GM19372 (cell line): ENCODE measurements around the gene NEO1.
"Not testable (repeated sequence)": the region's sequence is repeated elsewhere in the genome, so short reads cannot be mapped to it uniquely, and the experiment has no call there.

ENCODE experiments used
- ATAC-seq: cut with Tn5 transposase; IDR thresholded peaks from one replicate; pipeline ENCODE4 v1.9.1; 2021; ENCODE audit warnings: mild to moderate bottlenecking, low read depth, moderate library complexity; ENCODE audit not compliant: unreplicated experiment

Gene NEO1

GRCh38 chr15:73139744-73140553 lies 87.7 kb downstream of the NEO1 start:
- no peak for ATAC-seq

GRCh38 chr15:73141216-73141900 lies 89.1 kb downstream of the NEO1 start:
- no peak for ATAC-seq

- no peak for ATAC-seq
Measured at GRCh38 chr15:73142802-73143762, 90.8 kb downstream of the NEO1 start.

- no peak for ATAC-seq
Measured at GRCh38 chr15:73143763-73144155, 91.5 kb downstream of the NEO1 start.

GRCh38 chr15:73146419-73146818 lies 94.2 kb downstream of the NEO1 start:
- ATAC-seq = no peak

GRCh38 chr15:73150831-73151230 lies 98.6 kb downstream of the NEO1 start:
- no peak for ATAC-seq

GRCh38 chr15:73153024-73153423 lies 100.8 kb downstream of the NEO1 start:
- ATAC-seq = no peak

GRCh38 chr15:73153447-73153846 lies 101.2 kb downstream of the NEO1 start:
- no peak for ATAC-seq

- no peak for ATAC-seq
Measured at GRCh38 chr15:73156431-73157191, 104.3 kb downstream of the NEO1 start.

- no peak for ATAC-seq
Measured at GRCh38 chr15:73161546-73161945, 109.3 kb downstream of the NEO1 start.

GRCh38 chr15:73165435-73165834 lies 113.2 kb downstream of the NEO1 start:
- ATAC-seq = no peak

GRCh38 chr15:73165844-73166243 lies 113.6 kb downstream of the NEO1 start:
- no peak for ATAC-seq

GRCh38 chr15:73166711-73167110 lies 114.4 kb downstream of the NEO1 start:
- not testable (repeated sequence) for ATAC-seq

GRCh38 chr15:73168487-73168886 lies 116.2 kb downstream of the NEO1 start:
- no peak for ATAC-seq

- no peak for ATAC-seq
Measured at GRCh38 chr15:73171711-73172110, 119.4 kb downstream of the NEO1 start.

- ATAC-seq = no peak
Measured at GRCh38 chr15:73172508-73172907, 120.2 kb downstream of the NEO1 start.

GRCh38 chr15:73174171-73174570 lies 121.9 kb downstream of the NEO1 start:
- no peak for ATAC-seq

- no peak for ATAC-seq
Measured at GRCh38 chr15:73175382-73175781, 123.1 kb downstream of the NEO1 start.

GRCh38 chr15:73176598-73176997 lies 124.3 kb downstream of the NEO1 start:
- ATAC-seq = no peak

GRCh38 chr15:73183071-73183470 lies 130.8 kb downstream of the NEO1 start:
- no peak for ATAC-seq
